Gastrocnemius medialis (tissue), 4 donors: Measurements from ENCODE around the gene PYDC1. TPM values are rescaled to one million over a fixed set of nuclear protein-coding genes. Genes with fewer than 3 reads are reported as not detected.

Experiments
- ATAC-seq, 2 donors: fragments of 150-250 bp; one replicate each; pipeline ENCODE4 v1.9.1; 2016
- DNase-seq, 2 donors: peaks; one replicate each; pipeline ENCODE4 v3.0.0-alpha.2; 2019
- H3K27ac ChIP-seq, 4 donors: fragments of 200-600 bp; sonication (generic); 1 replicate in 1 of 4; 2 replicates in 3 of 4; pipeline ENCODE4 v1.5.1; 2016 to 2018; ENCODE audit warnings: mild to moderate bottlenecking in 2 of 4, moderate library complexity in 1 of 4
- H3K27me3 ChIP-seq, 3 donors: fragments of 200-600 bp; sonication (generic) in 2 of 3; 1 replicate in 1 of 3; 2 replicates in 2 of 3; pipeline versions ENCODE4 v1.5.1 to v1.6.0; 2016 to 2019; ENCODE audit warnings: mild to moderate bottlenecking in 1 of 3, moderate library complexity in 1 of 3
- H3K36me3 ChIP-seq, 2 donors: fragments of 200-600 bp; sonication (generic) in 1 of 2; one replicate each; pipeline ENCODE4 v1.5.1; 2017 to 2018
- H3K4me1 ChIP-seq, 2 donors: fragments of 200-600 bp; sonication (generic) in 1 of 2; one replicate each; pipeline ENCODE4 v1.5.1; 2016 to 2017; ENCODE audit warnings: mild to moderate bottlenecking in 2 of 2
- H3K4me3 ChIP-seq, 4 donors: fragments of 200-600 bp; sonication (generic) in 3 of 4; 1 replicate in 1 of 4; 2 replicates in 3 of 4; pipeline ENCODE4 v1.5.1; 2016 to 2019; ENCODE audit warnings: mild to moderate bottlenecking in 2 of 4
- H3K9me3 ChIP-seq, 3 donors: fragments of 200-600 bp; sonication (generic) in 2 of 3; 1 replicate in 1 of 3; 2 replicates in 2 of 3; pipeline ENCODE4 v1.5.1; 2016 to 2019
- CTCF ChIP-seq, 5 experiments: fragments of 450-650 bp in 3 of 5; fragments of 200-600 bp in 2 of 5; sonication (generic) in 2 of 5; IDR thresholded peaks in 4 of 5; conservative IDR thresholded peaks in 1 of 5; 1 replicate in 4 of 5; 2 replicates in 1 of 5; pipeline ENCODE4 v1.5.1; 2016 to 2019; ENCODE audit warnings: antibody characterized with exemption in 5 of 5, mild to moderate bottlenecking in 3 of 5, moderate library complexity in 3 of 5
- POLR2A ChIP-seq, 2 donors: fragments of 450-650 bp; IDR thresholded peaks; one replicate each; pipeline ENCODE4 v1.6.1; 2017; ENCODE audit warnings: antibody characterized with exemption in 2 of 2, mild to moderate bottlenecking in 2 of 2, moderate library complexity in 2 of 2
- in situ Hi-C, 4 donors: fragments of 200-750 bp; cut with MboI; loops; one replicate each; pipeline versions ENCODE4 v1.15.0 to v1.8.0; 2017; ENCODE audit warnings: low sequenced_read_pairs in 4 of 4
- intact Hi-C: fragments of 100-400 bp; cut with DNase I; formaldehyde crosslinking; loops from one replicate; pipeline ENCODE4 v1.15.1; 2023; ENCODE audit warnings: low total_unique reads
- total RNA-seq, 4 donors: library from RNA; depleted of rRNA; stranded (reverse); fragments of >200 nt; gene quantifications; one replicate each; pipeline versions ENCODE4 v1.1.0 to v1.2.3, GENCODE V29; 2016

PYDC1 gene
- not detected for total RNA-seq

- H3K4me1 ChIP-seq: peaks cover 42 to 55% of the 10 kb centered on the region in 2 donors
- TF ChIP-seq CTCF (IDR thresholded peaks at IDR 0.05 in 4 of 5, conservative IDR thresholded peaks at IDR 0.05 in 1 of 5) (no peak), POLR2A (IDR thresholded peaks at IDR 0.05) (no peak)
- DNase-seq (no peak), ATAC-seq (no peak)
- in situ Hi-C loops: loop anchor here in 1 of 4 donors (25.0 kb wide), 1 partner anchor 196 kb away; no protein-coding TSS in a partner anchor
- H3K9me3 ChIP-seq: no peaks in the 10 kb centered on the region
- intact Hi-C loops: loop anchor here (5.0 kb wide), 1 partner anchor 226 kb away; the partner anchor contains the start of gene ZNF843
- no peaks in the 10 kb centered on the region for H3K27me3 ChIP-seq
- H3K27ac ChIP-seq: peak within 1 kb of the TSS; percentile 99 to 100 (median 100)
- peak within 1 kb of the TSS; percentile 75 to 82 (median 78) for H3K4me3 ChIP-seq
- H3K36me3 ChIP-seq: peaks cover 0 to 18% of the 10 kb centered on the region in 2 donors
These were observed at the start of gene PYDC1 for GRCh38 chr16:31216422-31217135. PYDC1 (minus strand) TSS chr16:31217135; CDS start chr16:31217028, 107 bp downstream.

- in situ Hi-C loops (no loop called here), intact Hi-C loops (no loop called here)
- no peaks in the 10 kb centered on the region for H3K9me3 ChIP-seq
- H3K36me3 ChIP-seq: no peaks in the 10 kb centered on the region
- ATAC-seq (no peak), DNase-seq (no peak)
- H3K27me3 ChIP-seq: peaks cover 0 to 5% (median 2%) of the 10 kb centered on the region in 3 donors
- TF ChIP-seq CTCF (IDR thresholded peaks at IDR 0.05 in 4 of 5, conservative IDR thresholded peaks at IDR 0.05 in 1 of 5) (no peak), POLR2A (IDR thresholded peaks at IDR 0.05) (no peak)
- no peak overlapping the region for H3K27ac ChIP-seq
- H3K4me3 ChIP-seq: no peak overlapping the region
- no peaks in the 10 kb centered on the region for H3K4me1 ChIP-seq
These were observed 48.7 kb upstream of the PYDC1 start for GRCh38 chr16:31265329-31266245.

- Histone ChIP-seq H3K27me3 (peaks cover 0 to 5% (median 2%) of the 10 kb centered on the region in 3 donors), H3K27ac (no peak overlapping the region), H3K4me3 (no peak overlapping the region), H3K9me3 (no peaks in the 10 kb centered on the region), H3K36me3 (no peaks in the 10 kb centered on the region), H3K4me1 (no peaks in the 10 kb centered on the region)
- no peak for DNase-seq
- TF ChIP-seq CTCF (IDR thresholded peaks at IDR 0.05 in 4 of 5, conservative IDR thresholded peaks at IDR 0.05 in 1 of 5) (no peak), POLR2A (IDR thresholded peaks at IDR 0.05) (no peak)
- intact Hi-C loops: no loop called here
- in situ Hi-C loops: no loop called here
- no peak for ATAC-seq
These were observed 45.1 kb upstream of the PYDC1 start for GRCh38 chr16:31262084-31262483.

GRCh38 chr16:31260136-31260931, 43.4 kb upstream of the PYDC1 start:
- in situ Hi-C loops: no loop called here

More at GRCh38 chr16:31260136-31260931, 43.4 kb upstream of the PYDC1 start:
- no peak for TF ChIP-seq POLR2A (IDR thresholded peaks at IDR 0.05)
- no peak for TF ChIP-seq CTCF (IDR thresholded peaks at IDR 0.05 in 4 of 5, conservative IDR thresholded peaks at IDR 0.05 in 1 of 5)
- Histone ChIP-seq H3K27me3 (no peaks in the 10 kb centered on the region), H3K36me3 (no peaks in the 10 kb centered on the region), H3K9me3 (no peaks in the 10 kb centered on the region), H3K27ac (no peak overlapping the region), H3K4me1 (no peaks in the 10 kb centered on the region), H3K4me3 (peak overlapping the region in 1 of 4 donors; percentile 16)
- intact Hi-C loops: no loop called here
- ATAC-seq (no peak), DNase-seq (no peak)
